GM19025 (cell line): ENCODE data around the gene SNX10.

ENCODE experiments used
- ATAC-seq: cut with Tn5 transposase; IDR thresholded peaks from one replicate; pipeline ENCODE4 v1.9.1; 2021; ENCODE audit warnings: mild to moderate bottlenecking, low read depth, moderate library complexity; ENCODE audit not compliant: unreplicated experiment

Gene SNX10

GRCh38 chr7:26397796-26398426 lies 106.2 kb downstream of the SNX10 start:
- ATAC-seq = peak; percentile 16

- ATAC-seq = peak; percentile 38
Measured at GRCh38 chr7:26398427-26398755, 106.7 kb downstream of the SNX10 start.

GRCh38 chr7:26398756-26399509 lies 107.3 kb downstream of the SNX10 start:
- ATAC-seq = peak; percentile 85

- ATAC-seq = no peak
Measured at GRCh38 chr7:26399736-26400135, 108.1 kb downstream of the SNX10 start.

- no peak for ATAC-seq
Measured at GRCh38 chr7:26403640-26404039, 112.0 kb downstream of the SNX10 start.

- no peak for ATAC-seq
Measured at GRCh38 chr7:26404189-26404996, 112.7 kb downstream of the SNX10 start.

GRCh38 chr7:26406433-26406832 lies 114.8 kb downstream of the SNX10 start:
- ATAC-seq = no peak

GRCh38 chr7:26409661-26410547 lies 118.2 kb downstream of the SNX10 start:
- no peak for ATAC-seq

- no peak for ATAC-seq
Measured at GRCh38 chr7:26413007-26413691, 121.5 kb downstream of the SNX10 start.

- ATAC-seq = no peak
Measured at GRCh38 chr7:26416004-26416403, 124.3 kb downstream of the SNX10 start.

GRCh38 chr7:26417911-26418413 lies 126.3 kb downstream of the SNX10 start:
- ATAC-seq = no peak

GRCh38 chr7:26419198-26419597 lies 127.5 kb downstream of the SNX10 start:
- no peak for ATAC-seq

GRCh38 chr7:26420422-26421019 lies 128.9 kb downstream of the SNX10 start:
- no peak for ATAC-seq

- ATAC-seq = no peak
Measured at GRCh38 chr7:26422761-26423160, 131.1 kb downstream of the SNX10 start.

GRCh38 chr7:26423436-26423835 lies 131.8 kb downstream of the SNX10 start:
- no peak for ATAC-seq
